ENCODE data around the gene SH3RF1.

SH3RF1 gene

GRCh38 chr4:169102026-169102425, 168.7 kb downstream of the SH3RF1 start:
- no peak for FAIRE-seq
- no peak for TF ChIP-seq CTCF (IDR thresholded peaks at IDR 0.05; ENCODE audit: insufficient read depth, missing control alignments)
- DNase-seq (ENCODE audit: insufficient read length, low spot score), result no peak

GRCh38 chr4:169100670-169101101, 170.1 kb downstream of the SH3RF1 start:
- peak; percentile 29 for FAIRE-seq
- no peak for TF ChIP-seq CTCF (IDR thresholded peaks at IDR 0.05; ENCODE audit: insufficient read depth, missing control alignments)
- no peak for DNase-seq (ENCODE audit: insufficient read length, low spot score)

- DNase-seq (ENCODE audit: insufficient read length, low spot score) (no peak), FAIRE-seq (no peak)
- TF ChIP-seq CTCF (IDR thresholded peaks at IDR 0.05; ENCODE audit: insufficient read depth, missing control alignments), result no peak
These were observed 171.0 kb downstream of the SH3RF1 start for GRCh38 chr4:169099771-169100180.

- DNase-seq (ENCODE audit: insufficient read length, low spot score) (no peak), FAIRE-seq (no peak)
- no peak for TF ChIP-seq CTCF (IDR thresholded peaks at IDR 0.05; ENCODE audit: insufficient read depth, missing control alignments)
These were observed 171.6 kb downstream of the SH3RF1 start for GRCh38 chr4:169098969-169099690.

GRCh38 chr4:169098532-169098931, 172.2 kb downstream of the SH3RF1 start:
- no peak for TF ChIP-seq CTCF (IDR thresholded peaks at IDR 0.05; ENCODE audit: insufficient read depth, missing control alignments)
- DNase-seq (ENCODE audit: insufficient read length, low spot score), result no peak
- no peak for FAIRE-seq

GRCh38 chr4:169098054-169098497, 172.7 kb downstream of the SH3RF1 start:
- no peak for TF ChIP-seq CTCF (IDR thresholded peaks at IDR 0.05; ENCODE audit: insufficient read depth, missing control alignments)
- no peak for FAIRE-seq
- no peak for DNase-seq (ENCODE audit: insufficient read length, low spot score)

GRCh38 chr4:169096221-169096620, 174.5 kb downstream of the SH3RF1 start:
- DNase-seq (ENCODE audit: insufficient read length, low spot score) (no peak), FAIRE-seq (no peak)
- TF ChIP-seq CTCF (IDR thresholded peaks at IDR 0.05; ENCODE audit: insufficient read depth, missing control alignments), result no peak
